HG03565 (cell line): ENCODE data around the gene LSM12.

Experiments used
- ATAC-seq: cut with Tn5 transposase; IDR thresholded peaks from one replicate; pipeline ENCODE4 v1.9.1; 2021; ENCODE audit warnings: mild to moderate bottlenecking, moderate library complexity; ENCODE audit not compliant: unreplicated experiment

Gene LSM12

GRCh38 chr17:43988301-43988700 is 78.2 kb downstream of the LSM12 start:
- no peak for ATAC-seq

- ATAC-seq = no peak
These were observed 79.1 kb downstream of the LSM12 start for GRCh38 chr17:43987131-43988021.

- no peak for ATAC-seq
These were observed 80.1 kb downstream of the LSM12 start for GRCh38 chr17:43986225-43986981.

GRCh38 chr17:43984521-43984920 is 82.0 kb downstream of the LSM12 start:
- ATAC-seq = no peak
